NCI-H1436 treated with DMSO at 0.1 percent for 48 hours (cell line): ENCODE measurements around the gene FBLN2.

Source experiments
- DNase-seq: peaks from one replicate; lab custom pipeline; 2025; lab: John Stamatoyannopoulos, UW

Gene FBLN2

DNA sequence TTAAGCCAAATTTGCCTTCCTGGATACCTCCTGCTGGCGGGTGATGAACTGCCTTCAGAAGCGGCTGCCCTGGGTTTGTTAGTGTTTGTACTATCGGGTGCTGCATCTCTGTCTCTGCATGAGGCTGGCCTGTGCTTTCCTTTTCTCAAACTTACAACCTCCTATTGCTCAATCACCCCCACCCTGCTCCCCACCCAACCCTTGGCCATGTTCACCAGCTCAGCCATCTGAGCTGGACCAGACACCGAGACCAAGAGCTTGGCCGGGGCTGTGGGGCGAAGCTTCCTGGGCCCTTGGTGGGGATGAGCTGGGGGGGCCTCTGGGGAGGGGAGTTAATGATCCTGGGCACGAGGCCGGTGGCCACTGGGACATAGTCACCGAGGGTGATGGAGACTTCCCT, 16.8 kb upstream of the FBLN2 start:
- no peak for DNase-seq

DNA sequence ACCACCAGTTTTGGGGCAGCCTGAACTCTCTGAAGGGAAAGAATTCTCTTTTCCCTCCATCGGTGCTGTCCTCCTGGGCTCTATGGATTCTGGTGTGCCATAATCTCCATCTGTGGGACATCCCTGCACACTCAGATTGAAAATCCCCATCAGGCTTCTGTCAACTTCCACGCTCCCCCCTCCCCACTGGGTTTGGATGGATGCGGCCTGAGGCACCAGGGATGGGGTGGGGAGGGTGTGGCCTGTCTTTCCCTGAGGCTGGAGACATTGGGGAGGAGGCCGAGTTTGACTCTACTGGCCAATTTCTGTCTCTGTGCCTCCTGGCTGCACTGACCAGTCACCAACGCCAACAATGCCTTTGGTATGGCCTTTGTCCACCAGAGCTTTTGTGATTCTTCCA, 16.3 kb upstream of the FBLN2 start:
- no peak for DNase-seq

DNA sequence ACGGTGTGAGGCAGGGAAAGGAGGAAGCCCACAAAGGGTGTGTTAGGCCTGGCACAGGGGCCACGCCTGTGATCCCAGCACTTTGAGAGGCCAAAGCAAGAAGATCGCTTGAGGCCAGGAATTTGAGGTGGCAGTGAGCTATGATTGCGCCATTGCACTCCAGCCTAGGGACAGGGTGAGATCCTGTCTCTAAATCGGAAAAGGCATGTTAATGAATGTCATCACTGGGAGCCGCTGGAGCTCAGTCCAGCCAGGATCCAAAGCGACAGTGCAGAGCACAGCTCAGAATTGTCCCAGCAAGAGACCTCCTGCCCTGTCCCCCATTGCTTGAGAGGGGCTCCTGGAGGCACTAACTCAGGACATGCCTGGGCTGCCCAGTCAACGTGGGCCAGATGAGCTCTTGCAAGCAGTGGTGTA, 15.0 kb upstream of the FBLN2 start:
- DNase-seq: no peak

DNA sequence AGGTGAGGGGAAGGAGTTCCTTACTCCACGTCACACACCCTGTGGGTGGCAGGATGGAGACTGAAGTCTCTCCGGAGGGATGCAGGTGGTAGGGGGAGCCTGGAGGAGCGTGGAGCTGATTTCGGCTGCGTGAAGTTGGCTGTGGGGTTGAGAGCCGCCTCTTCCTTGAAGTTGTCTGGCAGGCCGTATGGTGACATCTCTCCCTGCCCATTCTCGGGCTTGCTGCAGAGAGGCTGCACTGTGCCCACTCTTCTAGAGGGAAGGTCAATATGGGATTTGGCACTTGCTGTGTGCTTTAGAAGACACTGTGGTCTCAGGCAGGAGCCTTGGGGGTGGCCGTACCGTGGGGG, 13.4 kb upstream of the FBLN2 start:
- DNase-seq: no peak

DNA sequence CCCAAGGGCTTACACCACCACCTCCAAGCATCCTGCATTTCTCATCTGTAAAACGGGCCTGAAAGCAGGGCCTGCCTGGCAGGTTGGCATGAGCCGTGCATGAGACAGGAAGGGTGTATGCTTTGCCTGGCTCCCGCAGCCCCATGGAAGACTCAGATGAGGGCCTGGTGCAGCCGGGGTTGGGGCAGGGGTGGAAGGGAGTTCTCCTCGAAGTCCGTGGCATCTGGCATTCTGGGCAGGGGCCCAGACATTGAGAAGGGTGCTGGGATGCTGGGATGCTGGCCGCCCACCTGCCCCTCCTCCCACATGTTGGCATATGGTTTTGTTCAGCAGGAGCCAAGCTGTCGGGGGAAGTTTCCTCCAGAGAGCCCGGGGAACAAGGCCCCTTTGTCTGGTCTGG, 13.0 kb upstream of the FBLN2 start:
- no peak for DNase-seq

DNA sequence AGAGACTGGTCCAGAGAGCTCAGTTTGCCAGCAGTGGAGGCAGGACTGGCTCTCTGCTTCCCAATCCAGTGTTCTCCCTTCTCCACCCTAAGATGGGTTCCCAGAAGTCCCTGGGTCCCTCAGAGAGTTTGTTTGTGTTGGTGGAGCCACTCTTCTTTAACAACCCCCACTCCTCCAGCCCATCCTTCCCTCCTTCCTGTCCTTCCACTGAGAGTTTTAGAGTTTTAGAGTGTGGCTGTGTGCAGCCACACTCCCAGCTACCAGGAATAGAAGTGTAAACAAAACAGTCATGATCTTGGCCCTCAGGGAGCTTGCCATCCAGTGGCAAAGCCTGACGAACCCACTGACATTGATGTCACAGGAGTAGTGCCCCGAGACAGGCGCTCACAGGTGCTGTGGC, 12.5 kb upstream of the FBLN2 start:
- DNase-seq: no peak

DNA sequence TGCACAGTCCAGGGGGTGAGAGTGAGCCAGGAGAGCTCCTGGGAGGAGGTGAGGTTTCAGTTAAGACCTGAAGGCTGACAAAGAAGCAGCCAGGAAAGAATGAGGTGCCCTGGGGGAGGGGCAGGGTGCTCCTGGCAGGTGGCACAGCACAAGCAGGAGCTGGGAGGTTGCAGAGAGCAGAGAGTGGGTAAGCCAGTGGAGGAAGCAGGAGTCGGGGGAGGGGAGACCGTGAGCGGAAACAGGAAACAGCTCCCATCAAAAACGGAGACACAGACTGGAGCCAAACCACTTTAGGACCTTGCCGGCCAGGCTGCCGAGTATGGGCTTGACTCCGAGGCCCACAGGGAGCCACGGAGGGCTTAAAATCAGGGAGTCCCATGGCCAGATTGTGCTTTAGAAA, 12.1 kb upstream of the FBLN2 start:
- DNase-seq: no peak

DNA sequence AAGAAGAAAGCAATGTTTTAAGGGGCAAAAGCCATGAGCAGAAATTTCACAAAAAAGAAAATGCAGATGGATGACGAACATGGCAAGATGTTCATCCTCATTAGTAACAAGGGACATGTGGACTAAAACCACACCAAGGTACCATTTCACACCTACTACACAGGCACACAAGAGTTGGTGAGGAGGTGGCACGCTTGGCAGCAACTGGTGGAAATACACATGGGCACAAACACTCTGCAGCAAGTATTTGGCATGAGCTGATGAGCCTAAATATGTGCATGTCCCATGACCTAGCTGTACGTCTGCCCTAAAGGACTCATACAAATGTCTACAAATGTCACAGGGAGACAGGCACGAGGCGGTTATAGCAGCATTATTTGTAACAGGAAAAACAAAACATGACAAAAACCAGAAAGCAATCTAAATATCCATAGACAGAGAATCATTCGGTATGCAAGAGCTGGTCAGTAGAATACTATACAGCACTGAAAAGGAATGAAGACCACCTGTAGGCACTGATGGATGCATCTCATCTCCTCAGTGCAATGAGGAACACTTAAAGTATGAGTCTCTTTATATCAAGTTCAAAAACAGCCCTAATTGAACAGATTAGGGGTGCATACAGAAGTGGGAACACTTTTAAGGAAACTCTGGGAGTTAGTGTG, 11.5 kb upstream of the FBLN2 start:
- no peak for DNase-seq

DNA sequence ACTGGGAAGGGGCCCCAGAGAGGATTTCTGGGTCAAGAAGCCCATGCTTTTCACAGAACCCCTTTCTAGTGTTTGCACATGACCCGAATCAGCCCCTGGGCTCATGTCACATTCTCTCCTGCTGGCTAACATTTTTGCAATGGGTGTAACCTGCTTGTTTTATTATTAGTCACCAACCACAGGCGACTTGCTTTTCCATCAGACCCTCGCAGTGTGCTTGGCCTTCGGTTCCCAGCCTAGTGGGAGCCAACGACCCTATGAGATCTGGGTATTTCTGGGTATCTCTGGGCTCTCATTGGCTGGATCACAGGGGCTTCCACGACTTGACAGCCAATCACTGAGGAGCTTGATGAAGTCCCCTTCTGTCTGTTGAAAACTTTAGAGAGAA, 11.0 kb upstream of the FBLN2 start:
- no peak for DNase-seq

DNA sequence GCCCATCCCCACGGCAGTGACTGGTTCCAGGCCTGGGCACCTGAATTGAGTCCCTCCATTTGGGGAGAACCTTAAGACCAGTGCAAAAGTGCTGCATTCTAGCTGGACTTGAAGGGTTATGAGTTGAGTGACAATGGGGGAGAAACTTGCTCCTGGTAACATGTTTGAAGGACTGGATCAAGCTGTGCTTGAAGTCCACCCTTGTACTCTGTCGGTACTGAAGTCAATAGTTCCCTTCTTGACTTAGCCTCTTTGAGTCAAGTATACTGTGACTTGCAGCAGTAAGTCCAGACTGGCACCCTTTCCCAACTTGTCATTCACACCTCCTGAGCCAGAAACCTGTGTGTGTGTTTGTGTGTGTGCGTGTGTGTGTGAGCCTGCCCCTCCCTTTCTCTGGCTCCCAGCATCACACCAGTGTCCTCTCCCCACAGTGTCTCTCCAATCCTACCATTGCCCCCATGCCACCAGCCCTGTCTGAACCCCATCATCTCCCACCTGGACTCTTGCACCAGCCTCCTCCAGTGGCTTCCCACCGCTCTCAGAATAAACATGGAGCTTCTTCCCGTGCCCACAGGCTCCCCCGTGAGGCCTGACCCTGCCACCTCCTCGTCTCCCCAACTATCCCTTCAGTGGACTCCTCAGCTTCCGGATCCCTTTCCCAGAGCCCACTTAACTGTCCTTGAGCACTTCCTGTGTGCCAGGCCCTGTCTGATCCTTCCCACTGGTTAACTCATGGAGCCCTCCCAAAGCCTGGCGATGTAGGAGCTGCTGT, 10.2 kb upstream of the FBLN2 start:
- no peak for DNase-seq

DNA sequence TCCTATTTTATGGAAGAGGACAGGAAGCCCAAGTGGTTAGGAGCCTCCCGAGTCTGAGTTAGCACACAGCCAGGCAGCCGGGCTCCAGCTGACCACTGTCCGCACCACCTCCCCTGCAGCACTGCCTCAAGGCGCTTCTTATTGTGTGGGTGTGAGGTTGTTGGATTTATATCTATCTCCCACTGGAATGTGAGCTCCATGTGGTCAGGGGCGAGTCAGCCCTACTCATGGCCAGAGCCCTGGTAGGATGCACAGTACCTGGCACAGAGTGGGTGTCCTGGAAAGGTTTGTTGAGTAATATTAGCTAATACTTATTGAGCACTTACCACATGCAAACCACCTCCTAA, 9.7 kb upstream of the FBLN2 start:
- DNase-seq: no peak

DNA sequence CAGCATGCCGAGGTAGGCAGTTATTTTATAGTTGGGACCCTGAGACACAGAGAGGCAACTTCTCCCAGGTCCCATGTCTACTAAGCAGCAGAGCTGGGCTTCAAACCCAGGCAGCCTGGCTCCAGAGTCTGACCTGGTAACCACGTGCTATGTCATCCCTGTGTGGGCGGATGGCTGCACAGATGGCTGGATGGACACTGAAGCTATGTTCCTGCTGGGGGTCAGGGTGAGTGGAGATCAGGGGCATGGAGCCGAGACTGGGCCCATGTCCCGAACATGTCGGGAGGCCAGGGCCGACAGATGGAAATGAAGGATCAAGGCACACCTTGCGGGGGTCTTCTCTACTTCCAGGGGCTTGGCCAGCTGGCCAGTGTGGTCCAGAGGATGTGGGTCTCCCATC, 9.3 kb upstream of the FBLN2 start:
- DNase-seq: no peak

DNA sequence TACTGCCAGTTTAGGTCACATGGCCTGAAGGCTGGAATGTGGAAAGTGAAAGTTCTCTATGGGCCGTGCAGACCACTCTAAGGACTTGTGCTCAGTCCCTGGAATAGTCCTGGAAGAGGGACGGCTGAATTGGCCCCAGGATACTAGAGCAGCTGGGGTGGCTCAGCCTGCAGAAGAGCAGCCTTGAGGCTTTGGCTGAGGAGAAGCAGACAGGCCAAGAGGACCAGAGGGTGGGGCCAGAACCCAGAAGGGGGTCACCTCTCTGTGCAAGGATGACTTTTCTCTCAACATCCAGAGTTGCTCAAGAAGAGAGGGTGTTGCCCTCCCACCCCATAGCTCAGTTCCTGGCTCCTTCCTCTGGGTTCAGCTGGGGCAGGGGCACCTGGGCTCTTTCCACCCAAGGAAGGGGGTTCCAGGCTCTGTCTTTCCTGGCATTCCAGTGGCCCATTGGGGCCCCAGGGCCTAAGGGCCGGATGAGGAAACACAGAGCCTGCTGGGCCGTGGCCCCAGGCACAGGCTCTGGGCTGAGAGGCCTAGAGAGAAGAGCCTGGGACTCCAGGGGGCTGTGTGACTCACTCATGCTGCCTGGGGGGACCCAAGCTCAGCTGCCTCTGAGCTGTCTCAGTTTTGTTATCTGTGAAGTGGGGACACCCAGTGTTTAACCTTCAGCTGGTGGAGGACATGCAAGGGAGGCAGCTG, 8.5 kb upstream of the FBLN2 start:
- DNase-seq: no peak

DNA sequence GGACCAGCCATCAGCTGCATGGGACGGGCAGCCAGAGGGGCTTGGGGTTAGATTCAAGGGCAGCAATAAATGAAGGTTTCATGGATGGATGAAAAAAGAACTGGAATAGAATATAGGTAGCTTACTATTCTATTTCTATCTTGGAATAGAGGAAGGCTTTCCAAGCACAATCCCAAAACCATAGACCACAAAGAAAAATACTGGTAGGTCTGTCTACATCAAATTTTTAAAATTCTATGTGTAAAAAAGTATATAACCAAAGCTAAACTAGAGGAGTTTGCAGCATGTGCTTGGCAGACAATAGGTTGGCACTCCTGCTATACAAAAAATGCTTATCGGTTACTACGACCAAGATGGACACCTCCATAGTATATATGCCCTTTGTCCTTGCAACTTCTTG, 7.2 kb upstream of the FBLN2 start:
- DNase-seq: no peak

DNA sequence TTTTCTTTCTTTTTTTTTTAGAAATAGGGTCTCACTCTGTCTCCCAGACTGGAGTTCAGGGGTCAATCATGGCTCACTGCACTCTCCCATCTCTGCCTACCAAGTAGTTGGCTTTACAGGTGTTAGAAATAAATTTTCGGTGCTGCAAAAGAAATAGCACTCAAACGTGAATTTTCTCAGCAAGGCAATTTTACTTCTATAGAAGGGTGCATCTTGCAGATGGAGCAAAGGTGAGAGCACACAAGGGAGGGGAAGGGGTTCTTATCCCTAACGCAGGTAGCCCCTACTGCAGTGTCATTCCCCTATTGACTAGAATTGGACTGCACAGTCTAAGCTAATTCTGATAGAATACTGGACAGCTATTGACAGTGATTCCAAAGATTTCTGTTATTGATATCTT, 6.8 kb upstream of the FBLN2 start:
- no peak for DNase-seq

DNA sequence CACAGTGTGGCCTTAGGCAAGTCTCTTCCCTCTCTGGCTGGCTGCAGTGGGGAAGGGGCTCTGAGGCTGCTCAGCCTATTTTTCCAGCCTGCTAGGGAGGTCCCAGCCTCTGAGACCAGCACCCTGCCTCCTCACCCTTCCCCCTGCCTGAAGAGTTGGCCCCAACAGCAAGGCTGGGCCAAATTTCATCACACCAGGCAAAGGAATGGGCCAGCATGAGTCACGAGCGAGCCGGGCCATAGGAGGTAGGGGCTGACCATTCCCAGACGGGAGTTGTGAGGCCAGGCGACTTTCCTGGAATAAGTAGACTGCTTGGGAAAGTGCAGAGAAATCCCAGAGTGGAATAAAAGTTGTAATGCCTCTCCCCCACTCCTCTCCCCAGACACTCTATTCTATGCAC, 5.7 kb upstream of the FBLN2 start:
- no peak for DNase-seq

DNA sequence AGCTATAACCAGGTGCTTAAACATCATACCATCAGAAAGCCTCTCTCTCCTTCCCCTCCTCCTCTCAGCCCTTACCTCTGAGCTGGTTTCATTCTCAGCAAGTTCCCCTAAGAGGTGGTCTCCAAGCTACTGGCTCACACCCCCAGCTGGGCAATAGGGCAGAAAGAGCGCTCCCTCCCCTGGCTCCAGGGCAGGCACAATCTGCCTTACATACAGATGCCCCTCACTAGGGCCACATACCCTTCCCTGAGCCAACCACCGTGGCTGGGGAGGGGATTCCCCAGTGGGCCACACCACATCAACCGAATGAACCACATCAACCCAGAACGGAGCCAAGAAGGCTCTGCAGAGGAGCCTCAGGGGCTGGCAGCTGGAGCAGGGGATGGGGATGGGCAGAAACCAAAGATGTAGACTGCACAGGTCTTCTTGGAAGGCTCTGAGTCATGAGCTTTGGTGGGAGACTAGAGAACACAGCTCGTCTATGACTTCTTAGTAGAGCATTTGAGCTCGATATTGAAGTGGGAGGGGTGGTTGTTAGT, 4.6 kb upstream of the FBLN2 start:
- DNase-seq: no peak

DNA sequence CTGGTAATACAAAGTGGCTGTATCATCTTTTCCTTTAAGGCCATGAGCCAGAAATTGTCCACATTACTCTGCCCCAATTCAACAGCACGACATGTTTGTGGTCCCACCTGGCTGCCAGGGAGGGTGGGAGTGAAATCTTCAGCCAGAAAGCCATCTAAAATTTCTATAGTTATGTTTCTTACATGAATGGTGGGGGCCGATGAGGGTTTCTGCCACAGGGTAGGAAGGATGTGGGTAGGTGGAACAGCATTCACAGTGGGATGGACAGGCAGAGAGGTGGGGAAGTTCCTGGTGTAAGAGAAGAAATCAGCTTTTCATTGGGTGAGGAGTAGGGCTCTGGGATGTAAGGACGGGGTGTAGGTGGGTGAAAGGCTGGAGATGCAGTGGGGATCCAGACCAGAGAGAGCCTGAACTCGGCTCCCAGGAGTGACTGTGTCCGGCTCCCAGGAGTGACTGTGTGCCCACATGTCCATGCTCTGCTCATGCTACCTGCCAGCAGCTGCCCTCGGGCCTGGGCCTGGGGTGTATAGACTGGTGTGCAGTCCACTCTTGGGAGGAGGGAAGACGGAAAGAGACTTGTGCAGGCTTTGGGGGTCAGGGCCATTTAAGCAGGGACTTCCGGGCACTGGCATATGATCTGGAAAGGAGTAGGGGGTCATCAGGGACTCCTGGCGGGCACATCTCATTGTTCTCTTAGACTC, 3.8 kb upstream of the FBLN2 start:
- DNase-seq: no peak

DNA sequence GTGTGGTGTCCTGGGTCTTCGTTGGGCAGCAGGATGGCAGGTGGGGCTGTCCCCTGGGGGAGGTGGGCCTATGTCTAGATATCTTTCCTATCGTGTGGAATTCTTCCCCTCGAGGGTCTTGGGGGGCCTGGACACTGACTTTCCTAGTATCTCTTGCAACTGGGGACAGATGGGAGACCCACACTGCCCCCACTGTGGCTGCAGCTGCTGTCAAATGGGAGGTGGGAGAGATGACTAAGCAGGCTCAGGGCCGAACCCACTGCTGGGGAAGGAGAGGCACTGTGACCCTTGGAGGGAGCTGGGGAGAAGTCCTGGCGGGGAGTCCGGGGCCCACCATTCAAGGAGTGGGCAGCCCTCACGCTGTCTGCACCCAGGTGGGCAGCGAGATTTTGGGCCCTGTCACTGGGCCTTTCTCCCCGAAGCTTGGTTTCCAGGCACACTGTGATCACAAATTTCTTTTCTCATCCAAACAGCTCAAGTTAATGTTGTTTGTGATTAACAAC, 2.9 kb upstream of the FBLN2 start:
- no peak for DNase-seq

DNA sequence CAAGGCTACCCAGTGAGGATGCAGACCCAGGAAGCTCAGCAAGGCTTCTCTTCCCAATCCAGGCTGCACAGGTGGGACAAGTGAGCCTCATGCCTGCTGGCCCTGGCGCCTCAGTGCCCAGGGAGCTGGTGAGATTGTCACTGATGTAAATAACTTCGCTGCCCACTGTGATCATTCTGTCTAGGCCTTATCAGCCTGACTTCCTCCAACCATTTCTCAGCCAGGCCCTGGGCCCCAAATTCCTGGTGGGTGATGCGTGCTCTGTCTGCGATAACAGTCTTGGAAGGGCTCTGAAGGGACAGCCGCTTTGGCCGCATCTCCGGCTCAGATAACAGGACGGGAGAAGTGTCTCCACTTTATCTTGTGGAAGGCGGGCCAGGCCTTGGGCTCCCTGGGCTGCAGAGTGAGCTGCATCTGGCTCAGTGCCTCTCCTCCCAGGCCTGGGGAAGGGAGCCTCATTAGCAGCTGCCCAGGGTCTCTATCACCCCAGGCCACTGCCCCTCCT, 2.2 kb upstream of the FBLN2 start:
- DNase-seq: no peak

DNA sequence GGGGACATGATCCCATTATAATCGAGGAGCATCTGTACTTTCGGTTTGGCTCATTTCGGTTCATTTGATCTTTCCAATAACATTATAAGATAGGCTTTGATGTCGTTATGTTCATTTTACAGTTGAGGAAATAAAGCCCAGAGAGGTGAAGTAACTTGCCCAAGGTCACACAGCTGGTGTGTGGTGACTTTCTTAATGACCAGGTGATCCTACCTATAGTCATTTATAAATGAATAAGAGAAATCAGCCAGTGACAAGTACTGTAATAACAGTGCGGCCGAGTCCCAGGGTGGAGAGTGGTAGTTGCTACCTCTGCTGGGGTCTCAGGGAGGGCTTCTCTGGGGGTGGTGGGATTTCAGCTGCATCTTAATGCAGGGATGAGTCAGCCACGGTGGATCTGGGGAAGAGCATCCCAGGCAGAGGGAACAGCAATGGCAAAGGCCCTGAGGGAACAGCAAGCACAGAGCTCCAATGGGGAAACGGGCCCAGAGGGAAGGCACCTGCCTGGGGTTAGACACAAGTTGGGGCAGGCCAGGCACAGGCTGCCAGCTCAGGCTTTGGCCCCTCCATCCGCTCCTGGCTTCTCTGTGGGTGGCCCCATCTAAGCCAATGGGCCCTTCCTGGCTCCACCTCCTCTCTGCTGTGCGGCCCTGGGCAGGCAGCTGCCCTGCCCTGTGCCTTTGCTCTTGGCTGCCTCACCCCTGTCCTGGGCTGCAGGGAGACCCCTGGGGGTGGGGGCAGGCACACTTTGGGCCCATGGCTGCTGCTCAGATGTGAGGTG, 1.1 kb upstream of the FBLN2 start:
- no peak for DNase-seq
